ENCODE results near the gene ARHGEF17. TPM values are rescaled to one million over a fixed set of nuclear protein-coding genes. Genes with fewer than 3 reads are reported as not detected.

ARHGEF17 gene
- polyA plus RNA-seq, 3 donors: 0.16 to 1.2 (median 0.55) TPM

- intact Hi-C loops (cut with micrococcal nuclease): no loop called here
- H3K9ac ChIP-seq (ENCODE audit: insufficient read depth, low read length, poor library complexity, severe bottlenecking): peak overlapping the region; percentile 32
- Mint-ChIP-seq H3K4me1 (peaks cover 98% of the 10 kb centered on the region), H3K9me3 (no peaks in the 10 kb centered on the region), H3K4me3 (peak overlapping the region; percentile 62 to 65), H3K36me3 (peaks cover 48 to 74% of the 10 kb centered on the region in 2 donors), H3K27ac (peak overlapping the region; percentile 91 to 99 (median 98)), H3K27me3 (ENCODE audit: low read depth in 3 of 3) (peaks cover 0 to under 1% (median 0%) of the 10 kb centered on the region in 3 donors)
- H3K79me2 ChIP-seq (ENCODE audit: insufficient read depth, low read length): peaks cover 99% of the 10 kb centered on the region
- peak overlapping the region in 2 of 3 experiments; percentile 5 to 95 for H3K4me3 ChIP-seq (replicated peaks in 1 of 3; ENCODE audit: low read depth in 2 of 3, low read length in 3 of 3)
- peaks cover 100% of the 10 kb centered on the region in 2 donors for H3K4me1 ChIP-seq (ENCODE audit: control insufficient read depth in 1 of 2, insufficient read depth in 2 of 2, low read length in 2 of 2)
- no peaks in the 10 kb centered on the region for H3K27me3 ChIP-seq (ENCODE audit: control insufficient read depth in 2 of 2, insufficient read depth in 2 of 2, low read length in 2 of 2)
- peaks cover 99% of the 10 kb centered on the region for H4K20me1 ChIP-seq (ENCODE audit: insufficient read depth, low read length)
- H3K9me3 ChIP-seq (replicated peaks in 1 of 2; ENCODE audit: control insufficient read depth in 1 of 2, insufficient read depth in 1 of 2, low read length in 2 of 2): no peaks in the 10 kb centered on the region
- 91% methylated on average over 4 of the region's 7 CpGs for WGBS (ENCODE audit: insufficient coverage)
- peaks cover 2 to 24% of the 10 kb centered on the region in 2 donors for H3K36me3 ChIP-seq (replicated peaks in 1 of 2; ENCODE audit: control insufficient read depth in 1 of 2, insufficient read depth in 2 of 2, low read length in 2 of 2)
- H3K4me2 ChIP-seq (replicated peaks; ENCODE audit: extremely low read depth, low read length, poor library complexity, severe bottlenecking): peak overlapping the region; percentile 83
- no peak overlapping the region for H2AFZ ChIP-seq (ENCODE audit: insufficient read depth, low read depth, low read length, poor library complexity, severe bottlenecking)
- H3K27ac ChIP-seq (ENCODE audit: low read depth in 1 of 2, low read length in 2 of 2): peak overlapping the region; percentile 84 to 98
- no peak for DNase-seq
- TF ChIP-seq, protein P1, sequence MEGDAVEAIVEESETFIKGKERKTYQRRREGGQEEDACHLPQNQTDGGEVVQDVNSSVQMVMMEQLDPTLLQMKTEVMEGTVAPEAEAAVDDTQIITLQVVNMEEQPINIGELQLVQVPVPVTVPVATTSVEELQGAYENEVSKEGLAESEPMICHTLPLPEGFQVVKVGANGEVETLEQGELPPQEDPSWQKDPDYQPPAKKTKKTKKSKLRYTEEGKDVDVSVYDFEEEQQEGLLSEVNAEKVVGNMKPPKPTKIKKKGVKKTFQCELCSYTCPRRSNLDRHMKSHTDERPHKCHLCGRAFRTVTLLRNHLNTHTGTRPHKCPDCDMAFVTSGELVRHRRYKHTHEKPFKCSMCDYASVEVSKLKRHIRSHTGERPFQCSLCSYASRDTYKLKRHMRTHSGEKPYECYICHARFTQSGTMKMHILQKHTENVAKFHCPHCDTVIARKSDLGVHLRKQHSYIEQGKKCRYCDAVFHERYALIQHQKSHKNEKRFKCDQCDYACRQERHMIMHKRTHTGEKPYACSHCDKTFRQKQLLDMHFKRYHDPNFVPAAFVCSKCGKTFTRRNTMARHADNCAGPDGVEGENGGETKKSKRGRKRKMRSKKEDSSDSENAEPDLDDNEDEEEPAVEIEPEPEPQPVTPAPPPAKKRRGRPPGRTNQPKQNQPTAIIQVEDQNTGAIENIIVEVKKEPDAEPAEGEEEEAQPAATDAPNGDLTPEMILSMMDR (IDR thresholded peaks at IDR 0.05): no peak
These were observed 74.1 kb downstream of the ARHGEF17 start for GRCh38 chr11:73382183-73382582.

- no peaks in the 10 kb centered on the region for H3K27me3 ChIP-seq (ENCODE audit: control insufficient read depth in 2 of 2, insufficient read depth in 2 of 2, low read length in 2 of 2)
- H3K4me3 ChIP-seq (replicated peaks in 1 of 3; ENCODE audit: low read depth in 2 of 3, low read length in 3 of 3): peak overlapping the region in 1 of 3 experiments; percentile 95
- no peak overlapping the region for H2AFZ ChIP-seq (ENCODE audit: insufficient read depth, low read depth, low read length, poor library complexity, severe bottlenecking)
- H3K36me3 Mint-ChIP-seq: peaks cover 49 to 76% of the 10 kb centered on the region in 2 donors
- no peaks in the 10 kb centered on the region for H3K27me3 Mint-ChIP-seq (ENCODE audit: low read depth in 3 of 3)
- H4K20me1 ChIP-seq (ENCODE audit: insufficient read depth, low read length): peaks cover 99% of the 10 kb centered on the region
- peak overlapping the region; percentile 84 to 98 for H3K27ac ChIP-seq (ENCODE audit: low read depth in 1 of 2, low read length in 2 of 2)
- peaks cover 2 to 24% of the 10 kb centered on the region in 2 donors for H3K36me3 ChIP-seq (replicated peaks in 1 of 2; ENCODE audit: control insufficient read depth in 1 of 2, insufficient read depth in 2 of 2, low read length in 2 of 2)
- H3K4me3 Mint-ChIP-seq: peak overlapping the region in 1 of 2 donors; percentile 65
- H3K79me2 ChIP-seq (ENCODE audit: insufficient read depth, low read length): peaks cover 99% of the 10 kb centered on the region
- peaks cover 99% of the 10 kb centered on the region for H3K4me1 Mint-ChIP-seq
- H3K9me3 Mint-ChIP-seq: no peaks in the 10 kb centered on the region
- WGBS (ENCODE audit: insufficient coverage): 20% methylated on average over 1 of the region's 3 CpGs
- DNase-seq: no peak
- TF ChIP-seq, protein P1 (IDR thresholded peaks at IDR 0.05): no peak
- H3K9ac ChIP-seq (ENCODE audit: insufficient read depth, low read length, poor library complexity, severe bottlenecking): peak overlapping the region; percentile 32
- intact Hi-C loops (cut with micrococcal nuclease): no loop called here
- no peaks in the 10 kb centered on the region for H3K9me3 ChIP-seq (replicated peaks in 1 of 2; ENCODE audit: control insufficient read depth in 1 of 2, insufficient read depth in 1 of 2, low read length in 2 of 2)
- peak overlapping the region; percentile 94 to 99 (median 98) for H3K27ac Mint-ChIP-seq
- peak overlapping the region; percentile 83 for H3K4me2 ChIP-seq (replicated peaks; ENCODE audit: extremely low read depth, low read length, poor library complexity, severe bottlenecking)
- H3K4me1 ChIP-seq (ENCODE audit: control insufficient read depth in 1 of 2, insufficient read depth in 2 of 2, low read length in 2 of 2): peaks cover 100% of the 10 kb centered on the region in 2 donors
These were observed 74.7 kb downstream of the ARHGEF17 start for GRCh38 chr11:73382747-73383146.
